OCI-LY7 (cell line): Measurements from ENCODE around the gene MINDY4. TPM values are rescaled to one million over a fixed set of nuclear protein-coding genes. Genes with fewer than 3 reads are reported as not detected.

ENCODE experiments used
- BruUV-seq: library from RNA; stranded (reverse); fragments of 400-500 nt; replicated peaks from 2 replicates; lab custom pipeline; 2021; lab: Mats Ljungman, UMichigan
- CTCF ChIA-PET: fragments of 300-600 bp; sonication (Branson Sonifier 250); formaldehyde crosslinking; loops from one replicate; lab custom pipeline; 2022; ENCODE audit warnings: antibody characterized with exemption; ENCODE audit not compliant: unreplicated experiment; lab: Charles Lee
- POLR2A ChIA-PET: fragments of 300-600 bp; sonication (Branson Sonifier 250); formaldehyde crosslinking; loops from one replicate; lab custom pipeline; 2022; ENCODE audit warnings: antibody characterized with exemption; lab: Charles Lee
- DNase-seq: peaks from one replicate; pipeline ENCODE4 v3.0.0-alpha.2; 2015; ENCODE audit warnings: low spot score
- H2AFZ ChIP-seq: fragments of 200-600 bp; sonication (generic), shearing (Covaris generic); 2 replicates; pipeline ENCODE4 v1.6.1; 2014; ENCODE audit warnings: mild to moderate bottlenecking, antibody characterized with exemption, low read length, moderate library complexity
- H3K27ac ChIP-seq: fragments of 200-600 bp; sonication (generic); 2 replicates; pipeline ENCODE4 v1.5.1; 2014; ENCODE audit warnings: mixed run types, low read depth, mild to moderate bottlenecking, moderate library complexity, low read length, inconsistent platforms; ENCODE audit not compliant: poor library complexity, severe bottlenecking
- H3K36me3 ChIP-seq: fragments of 200-600 bp; sonication (generic); 2 replicates; pipeline ENCODE4 v1.6.1; 2014; ENCODE audit warnings: mild to moderate bottlenecking, antibody characterized with exemption, low read length, moderate library complexity, mixed read lengths; ENCODE audit not compliant: insufficient read depth
- H3K4me1 ChIP-seq: fragments of 200-600 bp; sonication (generic); 2 replicates; pipeline ENCODE4 v1.5.1; 2014; ENCODE audit warnings: mild to moderate bottlenecking, low read length; ENCODE audit not compliant: insufficient read depth, poor library complexity, severe bottlenecking
- H3K4me2 ChIP-seq: fragments of 200-600 bp; sonication (generic); 2 replicates; pipeline ENCODE4 v1.6.1; 2014; ENCODE audit warnings: mild to moderate bottlenecking, low read length
- H3K4me3 ChIP-seq: fragments of 200-600 bp; sonication (generic); 2 replicates; pipeline ENCODE4 v1.5.1; 2014; ENCODE audit warnings: mild to moderate bottlenecking, low read depth, low read length; ENCODE audit not compliant: poor library complexity, severe bottlenecking
- H3K79me2 ChIP-seq: fragments of 200-600 bp; sonication (generic); 2 replicates; pipeline ENCODE4 v1.6.1; 2016; ENCODE audit warnings: low read depth, mild to moderate bottlenecking, low read length, moderate library complexity, mixed read lengths; ENCODE audit not compliant: insufficient read depth
- H3K9me2 ChIP-seq: fragments of 200-600 bp; sonication (generic); 2 replicates; pipeline ENCODE4 v1.6.1; 2016; ENCODE audit warnings: mild to moderate bottlenecking, low read length, mixed read lengths; ENCODE audit not compliant: insufficient read depth
- H3K9me3 ChIP-seq: fragments of 200-600 bp; sonication (generic); 2 replicates; pipeline ENCODE4 v1.6.1; 2014; ENCODE audit warnings: mild to moderate bottlenecking, mixed run types, low read length, mixed read lengths
- H4K20me1 ChIP-seq: fragments of 200-600 bp; sonication (generic); 2 replicates; pipeline ENCODE4 v1.6.1; 2014; ENCODE audit warnings: mild to moderate bottlenecking, antibody characterized with exemption, low read length, moderate library complexity, mixed read lengths; ENCODE audit not compliant: insufficient read depth
- EZH2phosphoT487 ChIP-seq: fragments of 200-600 bp; sonication (generic); IDR thresholded peaks from 2 replicates; pipeline ENCODE4 v1.6.1; 2018; ENCODE audit warnings: low read depth, borderline replicate concordance, mild to moderate bottlenecking, mixed run types, antibody characterized with exemption, low read length, moderate library complexity, mixed read lengths
- intact Hi-C: fragments of 100-400 bp; cut with micrococcal nuclease; formaldehyde crosslinking; loops from one replicate; pipeline ENCODE4 v1.10.0; 2022; ENCODE audit not compliant: unreplicated experiment
- total RNA-seq, 2 experiments: library from RNA; depleted of rRNA in 1 of 2; stranded (reverse); fragments of >200 nt in 1 of 2; shearing (Covaris generic) in 1 of 2; gene quantifications; 2 replicates each; pipeline ENCODE4 v1.2.3, GENCODE V29; 2014 to 2022
- TF ChIP-seq, protein P1 (sequence below): fragments of 200-600 bp; sonication (generic); conservative IDR thresholded peaks from 2 replicates; pipeline ENCODE4 v1.5.1; 2014; ENCODE audit warnings: mild to moderate bottlenecking, antibody characterized with exemption, low read length, moderate library complexity, mixed read lengths

Gene MINDY4
- total RNA-seq, 2 experiments from 2014 or later: 0.86 TPM; not detected in 1

DNA sequence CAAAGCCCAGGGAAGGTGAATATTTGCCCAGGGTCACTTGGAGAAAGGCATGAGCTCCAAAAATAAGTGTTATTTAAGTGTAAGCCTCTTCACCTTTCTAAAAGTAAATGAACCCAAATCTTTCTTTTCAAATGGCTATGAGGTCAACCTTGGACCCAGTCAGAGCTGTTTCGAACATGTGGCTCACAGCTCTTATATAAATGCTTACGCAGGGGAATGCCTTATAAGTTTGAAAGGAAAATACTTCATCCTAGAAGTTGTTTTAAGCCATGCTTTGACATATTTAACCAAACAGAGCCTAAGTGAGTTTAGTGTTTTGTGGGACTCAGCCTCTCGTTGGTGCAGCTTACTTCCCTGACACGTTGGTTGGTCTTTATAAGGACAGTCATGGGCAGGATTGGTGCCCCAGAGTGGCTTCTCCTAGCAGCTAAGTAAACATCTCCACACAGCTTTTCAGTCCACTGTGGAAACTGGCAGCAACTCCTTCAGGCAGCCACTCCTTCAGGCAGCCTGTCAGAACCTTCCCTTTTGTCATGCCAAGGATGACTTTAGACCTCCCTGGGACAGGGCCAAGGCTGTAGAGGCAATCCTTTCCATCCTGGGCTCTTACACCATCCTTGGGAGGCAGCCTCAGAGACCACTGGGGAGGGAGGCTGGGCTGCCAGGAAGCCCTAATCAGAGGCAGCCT, 43.6 kb downstream of the MINDY4 start:
- Histone ChIP-seq H3K9me3 (no peaks in the 10 kb centered on the region), H4K20me1 (no peaks in the 10 kb centered on the region), H3K27ac (no peak overlapping the region), H3K9me2 (no peaks in the 10 kb centered on the region), H3K4me1 (no peaks in the 10 kb centered on the region), H3K36me3 (no peaks in the 10 kb centered on the region), H3K4me3 (no peak overlapping the region), H2AFZ (no peak overlapping the region), H3K79me2 (no peaks in the 10 kb centered on the region), H3K4me2 (no peak overlapping the region)
- no peak for TF ChIP-seq EZH2phosphoT487
- TF ChIP-seq, protein P1, sequence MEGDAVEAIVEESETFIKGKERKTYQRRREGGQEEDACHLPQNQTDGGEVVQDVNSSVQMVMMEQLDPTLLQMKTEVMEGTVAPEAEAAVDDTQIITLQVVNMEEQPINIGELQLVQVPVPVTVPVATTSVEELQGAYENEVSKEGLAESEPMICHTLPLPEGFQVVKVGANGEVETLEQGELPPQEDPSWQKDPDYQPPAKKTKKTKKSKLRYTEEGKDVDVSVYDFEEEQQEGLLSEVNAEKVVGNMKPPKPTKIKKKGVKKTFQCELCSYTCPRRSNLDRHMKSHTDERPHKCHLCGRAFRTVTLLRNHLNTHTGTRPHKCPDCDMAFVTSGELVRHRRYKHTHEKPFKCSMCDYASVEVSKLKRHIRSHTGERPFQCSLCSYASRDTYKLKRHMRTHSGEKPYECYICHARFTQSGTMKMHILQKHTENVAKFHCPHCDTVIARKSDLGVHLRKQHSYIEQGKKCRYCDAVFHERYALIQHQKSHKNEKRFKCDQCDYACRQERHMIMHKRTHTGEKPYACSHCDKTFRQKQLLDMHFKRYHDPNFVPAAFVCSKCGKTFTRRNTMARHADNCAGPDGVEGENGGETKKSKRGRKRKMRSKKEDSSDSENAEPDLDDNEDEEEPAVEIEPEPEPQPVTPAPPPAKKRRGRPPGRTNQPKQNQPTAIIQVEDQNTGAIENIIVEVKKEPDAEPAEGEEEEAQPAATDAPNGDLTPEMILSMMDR: no peak
- no TSS peak for BruUV-seq
- CTCF ChIA-PET: interaction anchor here (0.6 kb wide), 1 partner anchor 126 kb away, joined by 3 read pairs; no protein-coding TSS in a partner anchor
- intact Hi-C loops: no loop called here
- POLR2A ChIA-PET: interaction anchor here (0.5 to 1.1 kb wide), 3 partner anchors 25 to 117 kb away, joined by 3 read pairs; no protein-coding TSS in a partner anchor
- DNase-seq: no peak

DNA sequence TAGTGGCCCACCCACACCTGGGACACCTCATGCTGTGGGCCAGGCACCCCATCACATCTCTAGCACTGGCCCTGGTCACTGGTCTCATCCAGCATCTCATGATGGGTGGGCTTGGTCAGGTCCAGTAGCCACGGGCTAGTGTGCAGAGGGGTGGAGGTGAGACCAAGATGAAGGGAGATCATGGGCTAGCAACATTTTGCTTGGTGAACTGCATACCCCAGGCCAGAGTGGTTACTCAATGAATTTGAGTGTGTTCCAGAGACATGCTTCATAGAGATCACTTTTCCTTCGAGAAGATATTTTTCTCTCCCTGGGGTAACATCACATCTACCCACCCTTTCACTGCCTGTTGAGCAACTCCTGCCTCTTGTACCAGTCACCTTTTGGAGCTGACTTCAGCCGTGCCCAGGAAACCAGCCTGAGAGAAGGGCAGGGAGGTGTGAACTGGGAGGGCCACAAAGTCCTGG, 44.2 kb downstream of the MINDY4 start:
- H3K36me3 ChIP-seq: no peaks in the 10 kb centered on the region
- ChIA-PET CTCF (no interaction called here), POLR2A (interaction anchor here (1.1 kb wide), 1 partner anchor 24 kb away, joined by 3 read pairs; no protein-coding TSS in a partner anchor)
- BruUV-seq: no TSS peak
- no peak for DNase-seq
- TF ChIP-seq, protein P1: no peak
- no peak overlapping the region for H2AFZ ChIP-seq
- H3K9me2 ChIP-seq: no peaks in the 10 kb centered on the region
- H3K4me1 ChIP-seq: no peaks in the 10 kb centered on the region
- no peaks in the 10 kb centered on the region for H4K20me1 ChIP-seq
- H3K27ac ChIP-seq: no peak overlapping the region
- no peak overlapping the region for H3K4me3 ChIP-seq
- no peaks in the 10 kb centered on the region for H3K9me3 ChIP-seq
- intact Hi-C loops: no loop called here
- no peaks in the 10 kb centered on the region for H3K79me2 ChIP-seq
- H3K4me2 ChIP-seq: no peak overlapping the region
